WTC11 (cell line): ENCODE measurements around the gene RASSF1. TPM values are rescaled to one million over a fixed set of nuclear protein-coding genes. Genes with fewer than 3 reads are reported as not detected.

ENCODE experiments used
- CREM ChIP-seq: sonication (generic); formaldehyde crosslinking; IDR thresholded peaks from 2 replicates; pipeline ENCODE4 v1.8.1; 2022; ENCODE audit warnings: mild to moderate bottlenecking, missing genetic modification reagents, moderate library complexity
- ETV6 ChIP-seq: sonication (generic); formaldehyde crosslinking; IDR thresholded peaks from 2 replicates; pipeline ENCODE4 v1.8.1; 2022; ENCODE audit warnings: mild to moderate bottlenecking, missing genetic modification reagents
- FOXJ3 ChIP-seq: sonication (generic); formaldehyde crosslinking; IDR thresholded peaks from 2 replicates; pipeline ENCODE4 v1.9.0; 2021; ENCODE audit warnings: missing genetic modification reagents, mild to moderate bottlenecking, borderline replicate concordance
- FOXK1 ChIP-seq: sonication (generic); formaldehyde crosslinking; IDR thresholded peaks from 2 replicates; pipeline ENCODE4 v1.8.0; 2022; ENCODE audit warnings: mild to moderate bottlenecking, moderate library complexity, missing genetic modification reagents
- GRHL2 ChIP-seq: fragments of 250-450 bp; sonication (Bioruptor Pico); IDR thresholded peaks from 2 replicates; pipeline ENCODE4 v1.8.0; 2022; ENCODE audit warnings: mild to moderate bottlenecking, moderate library complexity; ENCODE audit not compliant: insufficient replicate concordance, severe bottlenecking
- MXD4 ChIP-seq: fragments of 250-450 bp; sonication (Bioruptor Pico); IDR thresholded peaks from 2 replicates; pipeline ENCODE4 v1.8.0; 2021; ENCODE audit warnings: mild to moderate bottlenecking, moderate library complexity, borderline replicate concordance
- TP53 ChIP-seq: sonication (generic); formaldehyde crosslinking; IDR thresholded peaks from 2 replicates; pipeline ENCODE4 v1.8.1; 2023; ENCODE audit warnings: mild to moderate bottlenecking, missing genetic modification reagents
- ZNF121 ChIP-seq: sonication (generic); formaldehyde crosslinking; IDR thresholded peaks from 2 replicates; pipeline ENCODE4 v1.8.0; 2023; ENCODE audit warnings: missing genetic modification reagents
- ZNF219 ChIP-seq: sonication (generic); formaldehyde crosslinking; IDR thresholded peaks from 2 replicates; pipeline ENCODE4 v1.8.0; 2023; ENCODE audit warnings: missing genetic modification reagents, mild to moderate bottlenecking, borderline replicate concordance
- ZNF416 ChIP-seq: fragments of 250-450 bp; sonication (Bioruptor Pico); IDR thresholded peaks from 2 replicates; pipeline ENCODE4 v1.9.0; 2021; ENCODE audit warnings: mild to moderate bottlenecking, inconsistent platforms
- ZNF671 ChIP-seq: fragments of 250-450 bp; sonication (Bioruptor Pico); IDR thresholded peaks from 2 replicates; pipeline ENCODE4 v1.8.0; 2021; ENCODE audit warnings: mild to moderate bottlenecking
- total RNA-seq: library from RNA; stranded (reverse); gene quantifications from 3 replicates; pipeline ENCODE4 v1.2.3, GENCODE V29; 2021
- TF ChIP-seq, protein P1 (sequence below): sonication (generic); formaldehyde crosslinking; IDR thresholded peaks from 2 replicates; pipeline ENCODE4 v1.8.1; 2023; ENCODE audit warnings: mild to moderate bottlenecking, moderate library complexity, missing genetic modification reagents
- TF ChIP-seq, protein P2 (sequence below): sonication (generic); formaldehyde crosslinking; IDR thresholded peaks from 2 replicates; pipeline ENCODE4 v1.8.1; 2023; ENCODE audit warnings: mild to moderate bottlenecking, missing genetic modification reagents
- TF ChIP-seq, protein P3 (sequence below): fragments of 250-450 bp; sonication (Bioruptor Pico); IDR thresholded peaks from 2 replicates; pipeline ENCODE4 v1.9.0; 2021; ENCODE audit warnings: mild to moderate bottlenecking
- TF ChIP-seq, protein P4 (sequence below): sonication (generic); formaldehyde crosslinking; IDR thresholded peaks from 2 replicates; pipeline ENCODE4 v1.8.1; 2022; ENCODE audit warnings: mild to moderate bottlenecking, moderate library complexity, missing genetic modification reagents
- TF ChIP-seq, protein P5 (sequence below): fragments of 250-450 bp; sonication (Bioruptor Pico); IDR thresholded peaks from 2 replicates; pipeline ENCODE4 v1.9.0; 2021; ENCODE audit warnings: moderate library complexity, mild to moderate bottlenecking, inconsistent platforms, borderline replicate concordance
- TF ChIP-seq, protein P6 (sequence below): sonication (generic); formaldehyde crosslinking; IDR thresholded peaks from 2 replicates; pipeline ENCODE4 v1.8.0; 2022; ENCODE audit warnings: mild to moderate bottlenecking, missing genetic modification reagents
- TF ChIP-seq, protein P7 (sequence below): sonication (generic); formaldehyde crosslinking; conservative IDR thresholded peaks from 2 replicates; pipeline ENCODE4 v1.8.1; 2022; ENCODE audit warnings: mild to moderate bottlenecking, missing genetic modification reagents
- TF ChIP-seq, protein P8 (sequence below): sonication (generic); formaldehyde crosslinking; IDR thresholded peaks from 2 replicates; pipeline ENCODE4 v1.8.0; 2023; ENCODE audit warnings: missing genetic modification reagents, mild to moderate bottlenecking, borderline replicate concordance
- TF ChIP-seq, protein P9 (sequence below): sonication (generic); formaldehyde crosslinking; IDR thresholded peaks from 2 replicates; pipeline ENCODE4 v1.8.1; 2023; ENCODE audit warnings: mild to moderate bottlenecking, missing genetic modification reagents
- TF ChIP-seq, protein P10 (sequence below): sonication (generic); formaldehyde crosslinking; IDR thresholded peaks from 2 replicates; pipeline ENCODE4 v1.8.1; 2022; ENCODE audit warnings: mild to moderate bottlenecking, missing genetic modification reagents, moderate library complexity, borderline replicate concordance
- TF ChIP-seq, protein P11 (sequence below): sonication (generic); formaldehyde crosslinking; IDR thresholded peaks from 2 replicates; pipeline ENCODE4 v1.8.1; 2023; ENCODE audit warnings: mild to moderate bottlenecking, missing genetic modification reagents, moderate library complexity

RASSF1 gene
- total RNA-seq, 1 experiment from 2014 or later = 14.5 TPM

DNA sequence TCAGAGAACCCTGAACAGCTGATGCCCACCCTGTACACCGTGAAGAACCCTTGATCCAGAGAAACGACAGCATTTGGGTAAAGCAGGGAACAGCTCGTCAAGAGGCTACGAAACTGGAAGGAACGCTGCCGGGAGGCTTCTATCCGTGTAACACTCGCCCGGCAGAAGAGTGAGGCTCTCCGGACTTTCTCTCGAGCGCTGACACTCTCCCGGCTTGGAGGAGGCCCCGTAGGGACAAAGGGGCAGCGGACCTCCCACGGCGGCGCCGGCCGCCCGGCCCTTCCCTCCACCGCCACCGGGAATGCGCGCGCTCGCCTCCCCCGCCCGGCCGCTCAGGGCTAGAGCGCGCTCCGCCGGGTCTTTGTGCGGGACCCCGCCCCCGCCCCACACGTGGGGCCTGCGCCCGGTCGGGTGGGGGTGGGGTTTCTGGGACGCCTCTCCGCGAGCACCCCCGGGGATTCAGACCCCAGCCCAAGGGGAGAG, 19.7 kb downstream of the RASSF1 start (continued):
- TF ChIP-seq, protein P1, sequence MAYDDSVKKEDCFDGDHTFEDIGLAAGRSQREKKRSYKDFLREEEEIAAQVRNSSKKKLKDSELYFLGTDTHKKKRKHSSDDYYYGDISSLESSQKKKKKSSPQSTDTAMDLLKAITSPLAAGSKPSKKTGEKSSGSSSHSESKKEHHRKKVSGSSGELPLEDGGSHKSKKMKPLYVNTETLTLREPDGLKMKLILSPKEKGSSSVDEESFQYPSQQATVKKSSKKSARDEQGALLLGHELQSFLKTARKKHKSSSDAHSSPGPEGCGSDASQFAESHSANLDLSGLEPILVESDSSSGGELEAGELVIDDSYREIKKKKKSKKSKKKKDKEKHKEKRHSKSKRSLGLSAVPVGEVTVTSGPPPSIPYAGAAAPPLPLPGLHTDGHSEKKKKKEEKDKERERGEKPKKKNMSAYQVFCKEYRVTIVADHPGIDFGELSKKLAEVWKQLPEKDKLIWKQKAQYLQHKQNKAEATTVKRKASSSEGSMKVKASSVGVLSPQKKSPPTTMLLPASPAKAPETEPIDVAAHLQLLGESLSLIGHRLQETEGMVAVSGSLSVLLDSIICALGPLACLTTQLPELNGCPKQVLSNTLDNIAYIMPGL (CRISPR knock-in tag) = no peak
- TF ChIP-seq FOXJ3 (CRISPR knock-in tag) (no peak), FOXK1 (CRISPR knock-in tag) (no peak; the same call in 1 of the 2 replicates), ZNF671 (no peak), ETV6 (no peak; the same call in 1 of the 2 replicates), ZNF416 (CRISPR knock-in tag) (no peak), CREM (no peak), ZNF121 (no peak), ZNF219 (CRISPR knock-in tag) (no peak), TP53 (CRISPR knock-in tag) (peak; percentile 52; the same call in 1 of the 2 replicates), MXD4 (CRISPR knock-in tag) (no peak), GRHL2 (CRISPR knock-in tag) (no peak)
- TF ChIP-seq, protein P2, sequence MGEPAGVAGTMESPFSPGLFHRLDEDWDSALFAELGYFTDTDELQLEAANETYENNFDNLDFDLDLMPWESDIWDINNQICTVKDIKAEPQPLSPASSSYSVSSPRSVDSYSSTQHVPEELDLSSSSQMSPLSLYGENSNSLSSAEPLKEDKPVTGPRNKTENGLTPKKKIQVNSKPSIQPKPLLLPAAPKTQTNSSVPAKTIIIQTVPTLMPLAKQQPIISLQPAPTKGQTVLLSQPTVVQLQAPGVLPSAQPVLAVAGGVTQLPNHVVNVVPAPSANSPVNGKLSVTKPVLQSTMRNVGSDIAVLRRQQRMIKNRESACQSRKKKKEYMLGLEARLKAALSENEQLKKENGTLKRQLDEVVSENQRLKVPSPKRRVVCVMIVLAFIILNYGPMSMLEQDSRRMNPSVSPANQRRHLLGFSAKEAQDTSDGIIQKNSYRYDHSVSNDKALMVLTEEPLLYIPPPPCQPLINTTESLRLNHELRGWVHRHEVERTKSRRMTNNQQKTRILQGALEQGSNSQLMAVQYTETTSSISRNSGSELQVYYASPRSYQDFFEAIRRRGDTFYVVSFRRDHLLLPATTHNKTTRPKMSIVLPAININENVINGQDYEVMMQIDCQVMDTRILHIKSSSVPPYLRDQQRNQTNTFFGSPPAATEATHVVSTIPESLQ (CRISPR knock-in tag) = no peak
- TF ChIP-seq, protein P3, sequence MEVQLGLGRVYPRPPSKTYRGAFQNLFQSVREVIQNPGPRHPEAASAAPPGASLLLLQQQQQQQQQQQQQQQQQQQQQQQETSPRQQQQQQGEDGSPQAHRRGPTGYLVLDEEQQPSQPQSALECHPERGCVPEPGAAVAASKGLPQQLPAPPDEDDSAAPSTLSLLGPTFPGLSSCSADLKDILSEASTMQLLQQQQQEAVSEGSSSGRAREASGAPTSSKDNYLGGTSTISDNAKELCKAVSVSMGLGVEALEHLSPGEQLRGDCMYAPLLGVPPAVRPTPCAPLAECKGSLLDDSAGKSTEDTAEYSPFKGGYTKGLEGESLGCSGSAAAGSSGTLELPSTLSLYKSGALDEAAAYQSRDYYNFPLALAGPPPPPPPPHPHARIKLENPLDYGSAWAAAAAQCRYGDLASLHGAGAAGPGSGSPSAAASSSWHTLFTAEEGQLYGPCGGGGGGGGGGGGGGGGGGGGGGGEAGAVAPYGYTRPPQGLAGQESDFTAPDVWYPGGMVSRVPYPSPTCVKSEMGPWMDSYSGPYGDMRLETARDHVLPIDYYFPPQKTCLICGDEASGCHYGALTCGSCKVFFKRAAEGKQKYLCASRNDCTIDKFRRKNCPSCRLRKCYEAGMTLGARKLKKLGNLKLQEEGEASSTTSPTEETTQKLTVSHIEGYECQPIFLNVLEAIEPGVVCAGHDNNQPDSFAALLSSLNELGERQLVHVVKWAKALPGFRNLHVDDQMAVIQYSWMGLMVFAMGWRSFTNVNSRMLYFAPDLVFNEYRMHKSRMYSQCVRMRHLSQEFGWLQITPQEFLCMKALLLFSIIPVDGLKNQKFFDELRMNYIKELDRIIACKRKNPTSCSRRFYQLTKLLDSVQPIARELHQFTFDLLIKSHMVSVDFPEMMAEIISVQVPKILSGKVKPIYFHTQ = no peak
- TF ChIP-seq, protein P4, sequence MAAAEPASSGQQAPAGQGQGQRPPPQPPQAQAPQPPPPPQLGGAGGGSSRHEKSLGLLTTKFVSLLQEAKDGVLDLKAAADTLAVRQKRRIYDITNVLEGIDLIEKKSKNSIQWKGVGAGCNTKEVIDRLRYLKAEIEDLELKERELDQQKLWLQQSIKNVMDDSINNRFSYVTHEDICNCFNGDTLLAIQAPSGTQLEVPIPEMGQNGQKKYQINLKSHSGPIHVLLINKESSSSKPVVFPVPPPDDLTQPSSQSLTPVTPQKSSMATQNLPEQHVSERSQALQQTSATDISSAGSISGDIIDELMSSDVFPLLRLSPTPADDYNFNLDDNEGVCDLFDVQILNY (CRISPR knock-in tag) = no peak
- TF ChIP-seq, protein P5, sequence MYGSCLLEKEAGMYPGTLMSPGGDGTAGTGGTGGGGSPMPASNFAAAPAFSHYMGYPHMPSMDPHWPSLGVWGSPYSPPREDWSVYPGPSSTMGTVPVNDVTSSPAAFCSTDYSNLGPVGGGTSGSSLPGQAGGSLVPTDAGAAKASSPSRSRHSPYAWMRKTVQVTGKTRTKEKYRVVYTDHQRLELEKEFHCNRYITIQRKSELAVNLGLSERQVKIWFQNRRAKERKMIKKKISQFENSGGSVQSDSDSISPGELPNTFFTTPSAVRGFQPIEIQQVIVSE (CRISPR knock-in tag) = no peak
- TF ChIP-seq, protein P6, sequence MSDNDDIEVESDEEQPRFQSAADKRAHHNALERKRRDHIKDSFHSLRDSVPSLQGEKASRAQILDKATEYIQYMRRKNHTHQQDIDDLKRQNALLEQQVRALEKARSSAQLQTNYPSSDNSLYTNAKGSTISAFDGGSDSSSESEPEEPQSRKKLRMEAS (CRISPR knock-in tag) = peak; percentile 42; the same call in 1 of the 2 replicates
- TF ChIP-seq, protein P7, sequence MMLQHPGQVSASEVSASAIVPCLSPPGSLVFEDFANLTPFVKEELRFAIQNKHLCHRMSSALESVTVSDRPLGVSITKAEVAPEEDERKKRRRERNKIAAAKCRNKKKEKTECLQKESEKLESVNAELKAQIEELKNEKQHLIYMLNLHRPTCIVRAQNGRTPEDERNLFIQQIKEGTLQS (CRISPR knock-in tag) = no peak
- TF ChIP-seq, protein P8, sequence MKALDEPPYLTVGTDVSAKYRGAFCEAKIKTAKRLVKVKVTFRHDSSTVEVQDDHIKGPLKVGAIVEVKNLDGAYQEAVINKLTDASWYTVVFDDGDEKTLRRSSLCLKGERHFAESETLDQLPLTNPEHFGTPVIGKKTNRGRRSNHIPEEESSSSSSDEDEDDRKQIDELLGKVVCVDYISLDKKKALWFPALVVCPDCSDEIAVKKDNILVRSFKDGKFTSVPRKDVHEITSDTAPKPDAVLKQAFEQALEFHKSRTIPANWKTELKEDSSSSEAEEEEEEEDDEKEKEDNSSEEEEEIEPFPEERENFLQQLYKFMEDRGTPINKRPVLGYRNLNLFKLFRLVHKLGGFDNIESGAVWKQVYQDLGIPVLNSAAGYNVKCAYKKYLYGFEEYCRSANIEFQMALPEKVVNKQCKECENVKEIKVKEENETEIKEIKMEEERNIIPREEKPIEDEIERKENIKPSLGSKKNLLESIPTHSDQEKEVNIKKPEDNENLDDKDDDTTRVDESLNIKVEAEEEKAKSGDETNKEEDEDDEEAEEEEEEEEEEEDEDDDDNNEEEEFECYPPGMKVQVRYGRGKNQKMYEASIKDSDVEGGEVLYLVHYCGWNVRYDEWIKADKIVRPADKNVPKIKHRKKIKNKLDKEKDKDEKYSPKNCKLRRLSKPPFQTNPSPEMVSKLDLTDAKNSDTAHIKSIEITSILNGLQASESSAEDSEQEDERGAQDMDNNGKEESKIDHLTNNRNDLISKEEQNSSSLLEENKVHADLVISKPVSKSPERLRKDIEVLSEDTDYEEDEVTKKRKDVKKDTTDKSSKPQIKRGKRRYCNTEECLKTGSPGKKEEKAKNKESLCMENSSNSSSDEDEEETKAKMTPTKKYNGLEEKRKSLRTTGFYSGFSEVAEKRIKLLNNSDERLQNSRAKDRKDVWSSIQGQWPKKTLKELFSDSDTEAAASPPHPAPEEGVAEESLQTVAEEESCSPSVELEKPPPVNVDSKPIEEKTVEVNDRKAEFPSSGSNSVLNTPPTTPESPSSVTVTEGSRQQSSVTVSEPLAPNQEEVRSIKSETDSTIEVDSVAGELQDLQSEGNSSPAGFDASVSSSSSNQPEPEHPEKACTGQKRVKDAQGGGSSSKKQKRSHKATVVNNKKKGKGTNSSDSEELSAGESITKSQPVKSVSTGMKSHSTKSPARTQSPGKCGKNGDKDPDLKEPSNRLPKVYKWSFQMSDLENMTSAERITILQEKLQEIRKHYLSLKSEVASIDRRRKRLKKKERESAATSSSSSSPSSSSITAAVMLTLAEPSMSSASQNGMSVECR (CRISPR knock-in tag) = no peak
- TF ChIP-seq, protein P9, sequence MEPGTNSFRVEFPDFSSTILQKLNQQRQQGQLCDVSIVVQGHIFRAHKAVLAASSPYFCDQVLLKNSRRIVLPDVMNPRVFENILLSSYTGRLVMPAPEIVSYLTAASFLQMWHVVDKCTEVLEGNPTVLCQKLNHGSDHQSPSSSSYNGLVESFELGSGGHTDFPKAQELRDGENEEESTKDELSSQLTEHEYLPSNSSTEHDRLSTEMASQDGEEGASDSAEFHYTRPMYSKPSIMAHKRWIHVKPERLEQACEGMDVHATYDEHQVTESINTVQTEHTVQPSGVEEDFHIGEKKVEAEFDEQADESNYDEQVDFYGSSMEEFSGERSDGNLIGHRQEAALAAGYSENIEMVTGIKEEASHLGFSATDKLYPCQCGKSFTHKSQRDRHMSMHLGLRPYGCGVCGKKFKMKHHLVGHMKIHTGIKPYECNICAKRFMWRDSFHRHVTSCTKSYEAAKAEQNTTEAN (CRISPR knock-in tag) = peak; percentile 38; the same call in 1 of the 2 replicates
- TF ChIP-seq, protein P10, sequence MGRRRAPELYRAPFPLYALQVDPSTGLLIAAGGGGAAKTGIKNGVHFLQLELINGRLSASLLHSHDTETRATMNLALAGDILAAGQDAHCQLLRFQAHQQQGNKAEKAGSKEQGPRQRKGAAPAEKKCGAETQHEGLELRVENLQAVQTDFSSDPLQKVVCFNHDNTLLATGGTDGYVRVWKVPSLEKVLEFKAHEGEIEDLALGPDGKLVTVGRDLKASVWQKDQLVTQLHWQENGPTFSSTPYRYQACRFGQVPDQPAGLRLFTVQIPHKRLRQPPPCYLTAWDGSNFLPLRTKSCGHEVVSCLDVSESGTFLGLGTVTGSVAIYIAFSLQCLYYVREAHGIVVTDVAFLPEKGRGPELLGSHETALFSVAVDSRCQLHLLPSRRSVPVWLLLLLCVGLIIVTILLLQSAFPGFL (CRISPR knock-in tag) = no peak
- TF ChIP-seq, protein P11, sequence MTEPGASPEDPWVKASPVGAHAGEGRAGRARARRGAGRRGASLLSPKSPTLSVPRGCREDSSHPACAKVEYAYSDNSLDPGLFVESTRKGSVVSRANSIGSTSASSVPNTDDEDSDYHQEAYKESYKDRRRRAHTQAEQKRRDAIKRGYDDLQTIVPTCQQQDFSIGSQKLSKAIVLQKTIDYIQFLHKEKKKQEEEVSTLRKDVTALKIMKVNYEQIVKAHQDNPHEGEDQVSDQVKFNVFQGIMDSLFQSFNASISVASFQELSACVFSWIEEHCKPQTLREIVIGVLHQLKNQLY (CRISPR knock-in tag) = no peak
